HEK293 (cell line): Measurements from ENCODE around the gene MCAM.
A peak's percentile ranks its signal among the peaks of the same experiment; 100 is the strongest.

Source experiments
- CTCF ChIA-PET: fragments of 350-600 bp; formaldehyde crosslinking; extraction: SDS; loops from one replicate; lab custom pipeline; 2021; ENCODE audit warnings: antibody characterized with exemption; lab: Yijun Ruan, JAX
- POLR2A ChIA-PET: fragments of 300-600 bp; formaldehyde crosslinking; extraction: SDS; loops from one replicate; lab custom pipeline; 2020; ENCODE audit warnings: antibody characterized with exemption, inconsistent platforms; lab: Yijun Ruan, JAX
- H3K27ac ChIP-seq: fragments of 200-500 bp; sonication (Bioruptor generic); 2 replicates; pipeline ENCODE4 v1.5.1; 2014; ENCODE audit warnings: low read depth, low read length, control low read depth, inconsistent platforms; ENCODE audit errors: extremely low read depth
- H3K36me3 ChIP-seq, 2 experiments: fragments of 200-500 bp in 1 of 2; sonication (Bioruptor generic) in 1 of 2; 1 replicate in 1 of 2; 2 replicates in 1 of 2; pipeline ENCODE4 v1.5.1; 2014 to 2017; ENCODE audit warnings: inconsistent platforms in 2 of 2, low read length in 2 of 2; ENCODE audit not compliant: control insufficient read depth in 2 of 2, insufficient read depth in 1 of 2
- H3K4me1 ChIP-seq: fragments of 200-500 bp; sonication (Bioruptor generic); 2 replicates; pipeline ENCODE4 v1.5.1; 2014; ENCODE audit warnings: mild to moderate bottlenecking, low read length, inconsistent platforms; ENCODE audit not compliant: control insufficient read depth, insufficient read depth
- H3K4me3 ChIP-seq: 2 replicates; pipeline ENCODE4 v1.5.1; 2011; ENCODE audit warnings: low read depth, mild to moderate bottlenecking, control low read depth, low read length, moderate library complexity
- H3K9me3 ChIP-seq: fragments of 200-500 bp; sonication (Bioruptor generic); 2 replicates; pipeline ENCODE4 v1.5.1; 2014; ENCODE audit warnings: low read depth, low read length, inconsistent platforms; ENCODE audit not compliant: control insufficient read depth, insufficient read depth
- ATF2 ChIP-seq: fragments of 450-650 bp; formaldehyde crosslinking; IDR thresholded peaks from 2 replicates; pipeline ENCODE4 v1.5.1; 2016; ENCODE audit warnings: missing biosample characterization, missing genetic modification characterization, low read depth
- GLI2 ChIP-seq: fragments of 450-650 bp; formaldehyde crosslinking; IDR thresholded peaks from 2 replicates; pipeline ENCODE4; 2017; ENCODE audit warnings: missing biosample characterization, missing genetic modification characterization, low read depth, borderline replicate concordance
- KLF17 ChIP-seq: fragments of 450-650 bp; formaldehyde crosslinking; IDR thresholded peaks from 2 replicates; pipeline ENCODE4 v1.5.1; 2016; ENCODE audit warnings: missing biosample characterization, missing genetic modification characterization
- KLF8 ChIP-seq: fragments of 450-650 bp; formaldehyde crosslinking; IDR thresholded peaks from 2 replicates; pipeline ENCODE4 v1.5.1; 2016; ENCODE audit warnings: missing biosample characterization, missing genetic modification characterization
- SALL2 ChIP-seq: fragments of 450-650 bp; formaldehyde crosslinking; IDR thresholded peaks from 2 replicates; pipeline ENCODE4 v1.5.0; 2017; ENCODE audit warnings: missing biosample characterization, mild to moderate bottlenecking, missing genetic modification characterization, borderline replicate concordance
- TSHZ1 ChIP-seq: fragments of 450-650 bp; formaldehyde crosslinking; IDR thresholded peaks from 2 replicates; pipeline ENCODE4 v1.5.1; 2016; ENCODE audit warnings: missing biosample characterization, missing genetic modification characterization, borderline replicate concordance
- WT1 ChIP-seq: fragments of 450-650 bp; formaldehyde crosslinking; IDR thresholded peaks from 2 replicates; pipeline ENCODE4 v1.5.1; 2016; ENCODE audit warnings: missing biosample characterization, missing genetic modification characterization
- ZFP69B ChIP-seq: fragments of 450-650 bp; formaldehyde crosslinking; IDR thresholded peaks from 2 replicates; pipeline ENCODE4 v1.5.1; 2016; ENCODE audit warnings: missing biosample characterization, missing genetic modification characterization
- ZNF121 ChIP-seq: fragments of 450-650 bp; formaldehyde crosslinking; IDR thresholded peaks from 2 replicates; pipeline ENCODE4 v1.5.1; 2016; ENCODE audit warnings: missing biosample characterization, missing genetic modification characterization
- ZNF138 ChIP-seq: fragments of 450-650 bp; formaldehyde crosslinking; IDR thresholded peaks from 2 replicates; pipeline ENCODE4 v1.5.1; 2016; ENCODE audit warnings: missing biosample characterization, missing genetic modification characterization, borderline replicate concordance
- ZNF16 ChIP-seq: fragments of 450-650 bp; formaldehyde crosslinking; IDR thresholded peaks from 2 replicates; pipeline ENCODE4 v1.5.1; 2016; ENCODE audit warnings: low read depth, missing biosample characterization, missing genetic modification characterization
- ZNF175 ChIP-seq: fragments of 450-650 bp; formaldehyde crosslinking; IDR thresholded peaks from 2 replicates; pipeline ENCODE4 v1.5.1; 2016; ENCODE audit warnings: missing biosample characterization, missing genetic modification characterization
- ZNF266 ChIP-seq: fragments of 450-650 bp; formaldehyde crosslinking; IDR thresholded peaks from 2 replicates; pipeline ENCODE4 v1.5.1; 2016; ENCODE audit warnings: missing biosample characterization, missing genetic modification characterization, low read depth
- ZNF488 ChIP-seq: fragments of 450-650 bp; formaldehyde crosslinking; IDR thresholded peaks from 2 replicates; pipeline ENCODE4 v1.5.1; 2016; ENCODE audit warnings: missing biosample characterization, missing genetic modification characterization
- ZNF580 ChIP-seq: fragments of 450-650 bp; formaldehyde crosslinking; IDR thresholded peaks from 2 replicates; pipeline ENCODE4 v1.5.1; 2016; ENCODE audit warnings: missing biosample characterization, missing genetic modification characterization
- ZNF585B ChIP-seq: fragments of 450-650 bp; formaldehyde crosslinking; IDR thresholded peaks from 2 replicates; pipeline ENCODE4 v1.5.1; 2016; ENCODE audit warnings: missing biosample characterization, missing genetic modification characterization
- ZNF621 ChIP-seq: fragments of 450-650 bp; formaldehyde crosslinking; IDR thresholded peaks from 2 replicates; pipeline ENCODE4 v1.5.1; 2017; ENCODE audit warnings: missing biosample characterization, missing genetic modification characterization
- ZNF623 ChIP-seq: fragments of 450-650 bp; formaldehyde crosslinking; IDR thresholded peaks from 2 replicates; pipeline ENCODE4 v1.5.1; 2016; ENCODE audit warnings: missing biosample characterization, missing genetic modification characterization
- ZNF654 ChIP-seq: fragments of 450-650 bp; formaldehyde crosslinking; IDR thresholded peaks from 2 replicates; pipeline ENCODE4 v1.5.1; 2016; ENCODE audit warnings: low read depth, missing biosample characterization, missing genetic modification characterization
- ZNF658 ChIP-seq: fragments of 450-650 bp; formaldehyde crosslinking; IDR thresholded peaks from 2 replicates; pipeline ENCODE4; 2016; ENCODE audit warnings: missing biosample characterization, missing genetic modification characterization
- ZNF664 ChIP-seq: fragments of 450-650 bp; formaldehyde crosslinking; IDR thresholded peaks from 2 replicates; pipeline ENCODE4 v1.5.1; 2016; ENCODE audit warnings: missing biosample characterization, missing genetic modification characterization
- ZSCAN16 ChIP-seq: fragments of 450-650 bp; formaldehyde crosslinking; IDR thresholded peaks from 2 replicates; pipeline ENCODE4 v1.5.1; 2016; ENCODE audit warnings: missing biosample characterization, missing genetic modification characterization
- ZSCAN30 ChIP-seq: fragments of 450-650 bp; IDR thresholded peaks from 2 replicates; pipeline ENCODE4 v1.5.1; 2018; ENCODE audit warnings: missing biosample characterization, mild to moderate bottlenecking, missing genetic modification characterization, moderate library complexity
- ZXDB ChIP-seq: fragments of 450-650 bp; formaldehyde crosslinking; IDR thresholded peaks from 2 replicates; pipeline ENCODE4 v1.5.1; 2016; ENCODE audit warnings: missing biosample characterization, missing genetic modification characterization
- TF ChIP-seq, protein P1 (sequence below): fragments of 450-650 bp; formaldehyde crosslinking; IDR thresholded peaks from 2 replicates; pipeline ENCODE4 v1.5.1; 2016; ENCODE audit warnings: missing biosample characterization, missing genetic modification characterization

MCAM gene

DNA sequence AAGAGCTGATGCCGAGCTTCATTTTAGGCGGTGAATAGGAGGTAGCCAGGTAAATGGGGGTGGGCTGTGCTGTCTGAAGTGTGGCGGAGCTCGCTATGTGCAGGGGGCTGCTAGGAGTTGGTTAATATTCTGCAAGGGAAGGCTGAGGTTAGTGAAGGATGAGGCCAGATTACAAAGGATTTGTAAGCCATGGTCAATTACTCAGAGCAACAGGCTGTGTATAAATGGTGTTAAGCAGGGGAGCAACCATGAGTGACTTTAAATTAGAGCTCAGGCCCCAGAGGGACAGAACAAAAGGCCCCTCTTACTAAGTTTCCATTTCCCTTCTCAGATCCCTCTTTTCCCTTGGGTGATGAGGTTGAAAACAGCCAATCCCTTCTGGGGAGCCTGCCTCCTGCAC, 7.3 kb upstream of the MCAM start:
- ChIA-PET CTCF (interaction anchor here (0.6 to 15.8 kb wide), 47 partner anchors 9 to 1313 kb away, joined by 3 to 151 read pairs (median 5); partner anchors contain the start of genes C1QTNF5, C2CD2L, CBL and RNF26), POLR2A (interaction anchor here (0.7 to 1.4 kb wide), 4 partner anchors 10 to 327 kb away, joined by 3 to 5 read pairs (median 4); partner anchors contain the start of gene RNF26)
- Histone ChIP-seq H3K27ac (no peak overlapping the region), H3K36me3 (no peaks in the 10 kb centered on the region), H3K4me3 (no peak overlapping the region), H3K9me3 (no peaks in the 10 kb centered on the region), H3K4me1 (no peaks in the 10 kb centered on the region; the same call in 1 of the 2 replicates)
- TF ChIP-seq TSHZ1 (tag by site-specific recombination) (no peak), ZSCAN16 (tag by site-specific recombination) (no peak), GLI2 (tag by site-specific recombination) (no peak), ATF2 (no peak), KLF17 (no peak), ZNF488 (tag by site-specific recombination) (no peak), ZNF175 (tag by site-specific recombination) (no peak), ZFP69B (tag by site-specific recombination) (no peak)
- TF ChIP-seq, protein P1, sequence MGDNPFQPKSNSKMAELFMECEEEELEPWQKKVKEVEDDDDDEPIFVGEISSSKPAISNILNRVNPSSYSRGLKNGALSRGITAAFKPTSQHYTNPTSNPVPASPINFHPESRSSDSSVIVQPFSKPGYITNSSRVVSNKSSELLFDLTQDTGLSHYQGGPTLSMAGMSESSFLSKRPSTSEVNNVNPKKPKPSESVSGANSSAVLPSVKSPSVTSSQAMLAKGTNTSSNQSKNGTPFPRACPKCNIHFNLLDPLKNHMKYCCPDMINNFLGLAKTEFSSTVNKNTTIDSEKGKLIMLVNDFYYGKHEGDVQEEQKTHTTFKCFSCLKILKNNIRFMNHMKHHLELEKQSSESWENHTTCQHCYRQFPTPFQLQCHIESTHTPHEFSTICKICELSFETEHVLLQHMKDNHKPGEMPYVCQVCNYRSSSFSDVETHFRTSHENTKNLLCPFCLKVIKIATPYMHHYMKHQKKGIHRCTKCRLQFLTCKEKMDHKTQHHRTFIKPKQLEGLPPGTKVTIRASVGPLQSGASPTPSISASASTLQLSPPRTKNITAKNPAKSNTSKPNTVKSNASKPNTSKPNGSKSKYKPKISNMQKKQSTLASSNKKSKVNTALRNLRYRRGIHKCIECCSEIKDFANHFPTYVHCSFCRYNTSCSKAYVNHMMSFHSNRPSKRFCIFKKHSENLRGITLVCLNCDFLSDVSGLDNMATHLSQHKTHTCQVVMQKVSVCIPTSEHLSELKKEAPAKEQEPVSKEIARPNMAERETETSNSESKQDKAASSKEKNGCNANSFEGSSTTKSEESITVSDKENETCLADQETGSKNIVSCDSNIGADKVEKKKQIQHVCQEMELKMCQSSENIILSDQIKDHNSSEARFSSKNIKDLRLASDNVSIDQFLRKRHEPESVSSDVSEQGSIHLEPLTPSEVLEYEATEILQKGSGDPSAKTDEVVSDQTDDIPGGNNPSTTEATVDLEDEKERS (tag by site-specific recombination): no peak
- TF ChIP-seq, all 188 proteins: peak for 0

DNA sequence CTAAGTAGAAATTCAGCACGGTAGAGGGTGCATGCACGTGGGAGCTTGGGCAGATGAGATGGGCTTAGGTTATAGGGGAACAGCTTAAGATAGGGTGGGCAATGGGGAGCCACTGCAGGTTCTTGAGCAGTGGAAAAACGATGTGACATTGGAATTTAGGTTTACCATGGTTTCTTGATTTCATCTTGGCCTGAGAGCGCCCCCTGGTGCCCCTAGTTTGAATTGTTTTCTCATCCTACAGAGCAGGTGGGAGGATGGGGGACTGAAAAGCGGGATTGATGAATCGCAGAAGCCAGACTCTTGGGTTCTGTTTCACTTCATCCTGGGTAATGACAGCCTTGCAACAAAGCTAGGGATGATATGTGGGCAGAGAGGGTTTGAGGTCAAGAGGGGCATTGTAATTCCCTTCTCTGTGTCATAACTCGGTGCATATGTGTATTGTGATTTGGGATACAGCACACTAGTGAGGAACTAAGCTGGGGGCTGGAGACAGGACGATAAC, 6.7 kb upstream of the MCAM start:
- H3K36me3 ChIP-seq: no peaks in the 10 kb centered on the region
- no peak overlapping the region for H3K27ac ChIP-seq
- POLR2A ChIA-PET: interaction anchor here (1.0 to 1.4 kb wide), 3 partner anchors 11 to 229 kb away, joined by 3 to 5 read pairs (median 4); partner anchors contain the start of gene RNF26
- CTCF ChIA-PET: interaction anchor here (0.6 to 15.8 kb wide), 55 partner anchors 9 to 1312 kb away, joined by 3 to 151 read pairs (median 5); partner anchors contain the start of genes C1QTNF5, C2CD2L, CBL and RNF26
- H3K4me3 ChIP-seq: no peak overlapping the region
- no peaks in the 10 kb centered on the region for H3K9me3 ChIP-seq
- no peaks in the 10 kb centered on the region; the same call in 1 of the 2 replicates for H3K4me1 ChIP-seq
- TF ChIP-seq ZNF580 (tag by site-specific recombination): peak; percentile 93
- TF ChIP-seq ZNF658: no peak
- peak; percentile 29; the same call in 1 of the 2 replicates for TF ChIP-seq ZSCAN30 (tag by site-specific recombination)
- no peak for TF ChIP-seq SALL2 (tag by site-specific recombination)
- TF ChIP-seq ZNF585B: no peak
- TF ChIP-seq ZNF623 (tag by site-specific recombination): no peak
- TF ChIP-seq ZNF664: no peak
- TF ChIP-seq ZNF121: no peak
- TF ChIP-seq ZNF621: no peak
- TF ChIP-seq KLF8 (tag by site-specific recombination): 0 out of 2 replicates have a peak, but pooled peaks have one; percentile 40
- peak; percentile 64 for TF ChIP-seq ZNF654 (tag by site-specific recombination)
- TF ChIP-seq WT1 (tag by site-specific recombination): no peak
- TF ChIP-seq ZNF138 (tag by site-specific recombination): no peak
- TF ChIP-seq ZXDB (tag by site-specific recombination): no peak
- TF ChIP-seq ZNF16 (tag by site-specific recombination): peak; percentile 99
- no peak for TF ChIP-seq ZNF266
